ENCODE measurements around the gene ACTG2. TPM values are rescaled to one million over a fixed set of nuclear protein-coding genes. Genes with fewer than 3 reads are reported as not detected.

The ACTG2 gene
- total RNA-seq = 0.60 and 0.95 TPM in 2 replicates

GRCh38 chr2:73892631-73893329 lies at the start of gene ACTG2:
TSS of gene ACTG2 (plus strand) at chr2:73893008. CDS start at chr2:73901312, 8,304 bp downstream.

DNA sequence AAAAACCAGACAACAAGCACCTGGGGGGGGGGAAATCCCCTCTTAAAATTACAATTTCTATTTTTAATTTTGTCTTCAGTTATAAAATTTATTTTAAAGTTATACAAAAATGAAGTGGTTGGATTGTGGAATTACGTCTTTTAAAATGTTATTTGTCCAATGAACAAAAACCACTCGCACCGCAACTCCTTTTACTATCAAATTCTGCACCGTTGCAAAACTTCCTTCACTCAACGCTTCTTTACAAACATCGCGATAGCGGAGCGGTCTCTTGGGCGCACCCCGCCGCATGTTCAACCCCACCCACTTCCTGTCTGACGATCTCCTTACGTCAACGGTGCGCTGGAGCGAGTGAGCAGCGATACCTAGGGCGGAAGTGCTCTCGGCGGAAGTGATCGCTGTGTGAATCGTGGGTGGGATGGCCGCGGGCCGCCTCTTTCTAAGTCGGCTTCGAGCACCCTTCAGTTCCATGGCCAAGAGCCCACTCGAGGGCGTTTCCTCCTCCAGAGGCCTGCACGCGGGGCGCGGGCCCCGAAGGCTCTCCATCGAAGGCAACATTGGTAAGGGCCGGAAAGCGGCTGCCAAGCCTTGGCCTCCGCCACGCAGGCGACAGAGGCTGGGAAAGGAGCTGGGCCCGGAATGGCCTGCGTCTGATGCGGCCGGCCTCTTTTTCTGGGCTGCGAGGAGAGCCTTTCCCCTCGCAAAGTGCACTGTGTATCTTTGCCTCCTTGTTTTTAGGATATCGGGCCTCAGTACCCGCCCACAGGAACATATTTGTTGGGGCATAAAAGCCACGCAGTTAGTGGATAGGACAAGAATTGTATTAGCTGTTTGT lies 33.9 kb downstream of the ACTG2 start, which contains the start of gene DGUOK:
Gene DGUOK (plus strand): TSS at position 388 of the 835 bp plus-strand sequence. CDS start 31 bp downstream, at position 419.

Other genes starting within 250 kb of the ACTG2 start
- 19.1 and 19.5 TPM in 2 replicates for gene TPRKB, start 155.7 kb upstream of the ACTG2 start, total RNA-seq
- gene DUSP11, start 112.9 kb upstream of the ACTG2 start, total RNA-seq = 17.0 and 23.8 TPM in 2 replicates
- not detected in 2 replicates for gene C2orf78, start 108.8 kb upstream of the ACTG2 start, total RNA-seq
- gene STAMBP, start 64.0 kb upstream of the ACTG2 start, total RNA-seq = 17.0 and 18.7 TPM in 2 replicates
- gene DGUOK, start 33.9 kb downstream of the ACTG2 start, total RNA-seq = 21.6 and 35.6 TPM in 2 replicates
- 1.7 and 2.8 TPM in 2 replicates for gene TET3, start 91.9 kb downstream of the ACTG2 start, total RNA-seq